ENCODE measurements around the gene ARHGEF28. TPM values are rescaled to one million over a fixed set of nuclear protein-coding genes. Genes with fewer than 3 reads are reported as not detected.

The ARHGEF28 gene
- total and polyA plus RNA-seq, 9 of the 15 experiments (the other 6 are each of a cell fraction or from before 2014, with no cell fraction given) = 0.27 TPM; not detected in 8

DNA sequence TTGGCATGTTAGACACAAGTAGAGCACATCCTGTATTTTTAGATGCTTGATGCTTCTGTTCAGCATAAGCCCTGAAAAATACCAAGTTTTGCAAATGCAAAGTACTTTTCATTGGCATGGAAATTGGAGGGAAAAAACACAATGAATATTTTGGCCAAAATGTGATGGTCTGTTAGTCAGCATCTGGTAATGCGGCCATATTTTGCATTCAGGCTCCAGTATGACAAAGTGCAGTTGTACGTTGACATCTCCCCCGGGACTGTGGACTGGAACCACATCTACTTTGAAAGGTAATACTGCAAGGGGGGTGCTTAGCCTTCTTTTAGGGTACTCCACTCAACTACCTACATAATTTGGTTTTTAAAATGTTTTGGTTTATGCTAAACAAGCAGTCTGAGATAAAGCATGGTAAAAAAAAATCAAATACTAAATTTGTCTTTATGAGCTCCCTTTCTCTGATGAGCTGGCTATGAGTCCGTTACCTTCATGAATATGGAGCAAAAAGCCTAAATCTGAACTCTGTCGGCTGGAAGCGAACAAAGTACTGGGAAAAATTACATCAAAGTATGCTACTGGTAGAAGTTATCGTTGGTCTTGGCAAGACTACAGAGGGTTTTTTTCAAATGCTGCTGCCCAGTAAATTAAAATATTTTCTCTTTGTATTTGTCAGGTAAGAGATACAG, 297.0 kb downstream of the ARHGEF28 start:
- H4K20me1 ChIP-seq (replicated peaks; ENCODE audit: control insufficient read depth, insufficient read depth, low read length) = no peaks in the 10 kb centered on the region
- no peak for FAIRE-seq
- no peak overlapping the region for H3K4me2 ChIP-seq (ENCODE audit: insufficient read depth, low read length)
- no peak for DNase-seq (ENCODE audit: extremely low read depth in 1 of 4, low spot score in 3 of 4)
- in situ Hi-C loops (cut with MboI) (no loop called here), intact Hi-C loops (cut with micrococcal nuclease) (no loop called here)
- H3K36me3 ChIP-seq (ENCODE audit: control insufficient read depth, insufficient read depth, low read length) = no peaks in the 10 kb centered on the region
- BruUV-seq (replicated peaks) = no TSS peak
- CTCF ChIA-PET (ENCODE audit: low intra/inter-chr PET ratio) = no interaction called here
- H3K4me3 ChIP-seq = no peak overlapping the region
- no peaks in the 10 kb centered on the region for H3K4me1 ChIP-seq (replicated peaks in 1 of 2; ENCODE audit: control insufficient read depth in 2 of 2, insufficient read depth in 2 of 2, low read length in 2 of 2)
- H3K79me2 ChIP-seq (ENCODE audit: control insufficient read depth, insufficient read depth, low read length) = no peaks in the 10 kb centered on the region
- H3K9me3 ChIP-seq (replicated peaks; ENCODE audit: control insufficient read depth, insufficient read depth, low read depth, low read length) = no peaks in the 10 kb centered on the region
- no peak overlapping the region for H2AFZ ChIP-seq (ENCODE audit: low read depth, low read length)
- no peak overlapping the region for H3K27ac ChIP-seq (ENCODE audit: extremely low read depth, low read depth, low read length)
- H3K27me3 ChIP-seq (ENCODE audit: control insufficient read depth in 2 of 2, insufficient read depth in 2 of 2, low read length in 2 of 2) = peaks cover 2 to 4% of the 10 kb centered on the region in 2 experiments; a peak in 2 of 5 replicates
- POLR2A ChIA-PET = interaction anchor here (0.8 kb wide), 1 partner anchor 510 kb away, joined by 3 read pairs; no protein-coding TSS in a partner anchor
- no peak for ATAC-seq
- no peaks in the 10 kb centered on the region for H3K9me1 ChIP-seq (ENCODE audit: control insufficient read depth, insufficient read depth, low read length)
- H3K9ac ChIP-seq (ENCODE audit: insufficient read depth in 1 of 2, low read depth in 2 of 2, low read length in 2 of 2) = no peak overlapping the region
- 2% methylated on average over 7 of the region's 7 CpGs for WGBS (ENCODE audit: insufficient coverage, low coverage, missing lambda C conversion rate)
- TF ChIP-seq BRF1 (IDR thresholded peaks at IDR 0.05; ENCODE audit: borderline replicate concordance, extremely low read depth, insufficient read length) (no peak), STAT5B (CRISPR knock-in tag; IDR thresholded peaks at IDR 0.05) (no peak), ELF1 (tag; IDR thresholded peaks at IDR 0.05) (no peak), CBX5 (IDR thresholded peaks at IDR 0.05; ENCODE audit: borderline replicate concordance, low read depth) (no peak), EP400 (IDR thresholded peaks at IDR 0.05) (no peak), TARDBP (IDR thresholded peaks at IDR 0.05) (no peak), TAF9B (IDR thresholded peaks at IDR 0.05; ENCODE audit: partially characterized antibody) (no peak), SLC30A9 (CRISPR knock-in tag; IDR thresholded peaks at IDR 0.05) (no peak), BCOR (IDR thresholded peaks at IDR 0.05) (no peak), GTF2E2 (tag; IDR thresholded peaks at IDR 0.05) (no peak), NCOR1 (IDR thresholded peaks at IDR 0.05) (no peak), ZNF354B (CRISPR knock-in tag; IDR thresholded peaks at IDR 0.05) (no peak), ZNF785 (CRISPR knock-in tag; IDR thresholded peaks at IDR 0.05) (no peak)
- TF ChIP-seq, protein P1, sequence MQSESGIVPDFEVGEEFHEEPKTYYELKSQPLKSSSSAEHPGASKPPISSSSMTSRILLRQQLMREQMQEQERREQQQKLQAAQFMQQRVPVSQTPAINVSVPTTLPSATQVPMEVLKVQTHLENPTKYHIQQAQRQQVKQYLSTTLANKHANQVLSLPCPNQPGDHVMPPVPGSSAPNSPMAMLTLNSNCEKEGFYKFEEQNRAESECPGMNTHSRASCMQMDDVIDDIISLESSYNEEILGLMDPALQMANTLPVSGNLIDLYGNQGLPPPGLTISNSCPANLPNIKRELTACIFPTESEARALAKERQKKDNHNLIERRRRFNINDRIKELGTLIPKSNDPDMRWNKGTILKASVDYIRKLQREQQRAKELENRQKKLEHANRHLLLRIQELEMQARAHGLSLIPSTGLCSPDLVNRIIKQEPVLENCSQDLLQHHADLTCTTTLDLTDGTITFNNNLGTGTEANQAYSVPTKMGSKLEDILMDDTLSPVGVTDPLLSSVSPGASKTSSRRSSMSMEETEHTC (IDR thresholded peaks at IDR 0.05) = no peak
